ENCODE results near the gene CCDC182.

Gene CCDC182

GRCh38 chr17:57745242-57745641 is at the start of gene CCDC182:
CCDC182 (minus strand) TSS chr17:57745299; CDS start chr17:57745272, 27 bp downstream.
- TF ChIP-seq CTCF (IDR thresholded peaks at IDR 0.05): no peak

GRCh38 chr17:57794841-57795240 is 49.7 kb upstream of the CCDC182 start:
- TF ChIP-seq CTCF (IDR thresholded peaks at IDR 0.05): no peak

GRCh38 chr17:57788725-57789124 is 43.6 kb upstream of the CCDC182 start:
- no peak for TF ChIP-seq CTCF (IDR thresholded peaks at IDR 0.05)

- no peak for TF ChIP-seq CTCF (IDR thresholded peaks at IDR 0.05)
Measured at GRCh38 chr17:57785022-57785421, 39.9 kb upstream of the CCDC182 start.

GRCh38 chr17:57784226-57784895 is 39.3 kb upstream of the CCDC182 start:
- no peak for TF ChIP-seq CTCF (IDR thresholded peaks at IDR 0.05)

GRCh38 chr17:57783338-57783742 is 38.2 kb upstream of the CCDC182 start:
- peak; percentile 97 for TF ChIP-seq CTCF (IDR thresholded peaks at IDR 0.05)

GRCh38 chr17:57782647-57783337 is 37.7 kb upstream of the CCDC182 start:
- TF ChIP-seq CTCF (IDR thresholded peaks at IDR 0.05): no peak

All from LNCAP (cell line).